HTR-8/SVneo (cell line): ENCODE measurements around the gene GALNT9.
"Not testable (repeated sequence)": the region's sequence is repeated elsewhere in the genome, so short reads cannot be mapped to it uniquely, and the experiment has no call there.

Experiments
- DNase-seq: peaks from one replicate; pipeline ENCODE4 v3.0.0; 2011; ENCODE audit warnings: low spot score, mixed read lengths; ENCODE audit not compliant: insufficient read length
- FAIRE-seq: peaks from 2 replicates; lab custom pipeline; 2011; peaks lifted over from hg19 to GRCh38; lab: Jason Lieb, UNC

Gene GALNT9

GRCh38 chr12:132243596-132244310, 85.6 kb downstream of the GALNT9 start:
- DNase-seq (no peak), FAIRE-seq (no peak)

GRCh38 chr12:132243171-132243570, 86.2 kb downstream of the GALNT9 start:
- DNase-seq, FAIRE-seq: not testable (repeated sequence)

DNA sequence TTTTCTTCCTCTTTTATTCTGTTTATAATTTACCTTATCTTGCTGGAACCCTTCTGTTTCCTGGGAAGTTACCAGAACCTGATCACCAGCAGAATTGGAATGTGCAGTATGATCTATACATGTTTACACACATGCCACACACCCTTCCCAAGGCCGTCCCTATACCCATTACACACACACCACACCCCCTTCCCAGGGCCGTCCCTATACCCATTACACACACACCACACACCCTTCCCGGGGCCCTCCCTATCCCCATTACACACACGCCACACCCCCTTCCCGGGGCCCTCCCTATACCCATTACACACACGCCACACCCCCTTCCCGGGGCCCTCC, 88.8 kb downstream of the GALNT9 start:
- not testable (repeated sequence) for FAIRE-seq, DNase-seq

DNA sequence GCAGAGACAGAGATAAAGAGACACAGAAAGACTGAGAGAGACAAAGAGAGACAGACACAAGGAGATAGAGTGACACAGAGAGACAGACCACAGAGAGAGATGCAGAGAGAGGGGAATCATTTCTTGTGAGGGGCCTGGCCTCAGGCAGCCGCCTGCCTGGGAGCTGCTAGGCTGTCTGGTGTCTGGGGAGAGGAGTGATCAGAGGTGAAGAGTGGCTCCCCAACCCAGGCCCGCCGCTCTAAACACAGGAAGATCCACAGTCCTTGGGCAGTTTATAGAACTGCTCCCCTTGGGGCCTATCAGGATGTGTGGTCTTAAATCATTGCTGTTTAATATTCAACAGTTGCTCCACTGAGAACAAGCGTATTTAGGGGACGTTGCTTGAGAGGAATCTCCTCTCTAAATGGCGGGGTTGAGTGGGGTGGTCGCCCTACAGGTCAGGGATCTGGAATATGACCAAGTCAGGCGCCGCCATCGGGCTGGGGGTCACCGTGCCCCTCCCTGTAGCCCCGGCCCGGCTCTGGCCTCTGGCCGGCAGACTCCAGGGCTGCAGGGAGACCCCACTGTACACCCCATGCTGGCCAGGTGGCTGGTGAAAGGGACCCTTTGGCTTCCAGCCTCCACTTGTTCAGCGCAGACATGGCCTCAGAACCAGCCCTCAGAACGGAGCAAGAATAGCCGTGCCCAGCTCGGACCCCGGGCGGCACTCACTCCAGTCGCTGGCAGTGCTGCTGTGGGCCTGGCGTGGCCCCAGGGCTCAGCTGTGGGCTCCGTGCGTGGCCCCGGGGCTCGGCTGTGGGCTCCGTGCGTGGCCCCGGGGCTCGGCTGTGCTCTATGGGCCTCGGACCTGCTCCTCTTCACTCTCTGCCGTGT, 89.4 kb downstream of the GALNT9 start:
- FAIRE-seq = no peak
- DNase-seq = no peak

DNA sequence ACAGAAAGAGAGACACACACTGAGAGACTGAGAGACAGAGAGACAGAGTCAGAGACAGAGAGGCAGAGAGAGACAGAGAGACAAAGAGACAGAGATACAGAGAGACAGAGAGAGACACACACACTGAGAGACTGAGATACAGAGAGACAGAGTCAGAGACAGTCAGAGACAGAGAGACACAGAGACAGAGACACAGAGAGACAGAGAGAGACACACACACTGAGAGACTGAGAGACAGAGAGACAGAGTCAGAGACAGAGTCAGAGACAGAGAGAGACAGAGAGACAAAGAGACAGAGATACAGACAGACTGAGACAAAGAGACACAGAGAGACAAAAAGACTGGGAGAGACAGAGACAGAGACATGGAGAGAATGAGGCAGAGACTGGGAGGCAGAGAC, 90.0 kb downstream of the GALNT9 start:
- DNase-seq = no peak
- no peak for FAIRE-seq

DNA sequence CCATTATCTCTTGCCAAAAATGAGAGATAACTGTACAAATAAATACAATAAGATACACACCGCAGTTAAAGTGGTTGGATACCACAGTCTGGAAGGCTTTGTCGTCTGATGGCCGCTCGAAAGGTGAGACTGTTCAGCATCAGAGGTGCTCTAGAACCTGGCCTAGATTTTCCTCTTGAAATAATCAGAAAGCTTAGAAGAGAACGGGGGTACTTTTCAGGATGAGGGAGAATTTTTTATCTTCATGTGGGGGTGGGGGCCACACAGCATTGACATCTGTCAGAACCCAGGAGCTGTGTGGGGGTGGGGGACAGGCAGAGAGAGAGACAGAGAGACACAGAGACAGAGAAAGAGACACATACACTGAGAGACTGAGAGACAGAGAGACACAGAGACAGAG, 90.5 kb downstream of the GALNT9 start:
- no peak for DNase-seq
- no peak for FAIRE-seq

- FAIRE-seq (no peak), DNase-seq (no peak)
These were observed 90.9 kb downstream of the GALNT9 start for GRCh38 chr12:132238488-132238854.

GRCh38 chr12:132237772-132238487, 91.5 kb downstream of the GALNT9 start:
- FAIRE-seq = no peak

GRCh38 chr12:132236930-132237771, 92.2 kb downstream of the GALNT9 start:
- peak; percentile 48 for FAIRE-seq
- no peak for DNase-seq

More at GRCh38 chr12:132237772-132238487, 91.5 kb downstream of the GALNT9 start:
- no peak for DNase-seq

DNA sequence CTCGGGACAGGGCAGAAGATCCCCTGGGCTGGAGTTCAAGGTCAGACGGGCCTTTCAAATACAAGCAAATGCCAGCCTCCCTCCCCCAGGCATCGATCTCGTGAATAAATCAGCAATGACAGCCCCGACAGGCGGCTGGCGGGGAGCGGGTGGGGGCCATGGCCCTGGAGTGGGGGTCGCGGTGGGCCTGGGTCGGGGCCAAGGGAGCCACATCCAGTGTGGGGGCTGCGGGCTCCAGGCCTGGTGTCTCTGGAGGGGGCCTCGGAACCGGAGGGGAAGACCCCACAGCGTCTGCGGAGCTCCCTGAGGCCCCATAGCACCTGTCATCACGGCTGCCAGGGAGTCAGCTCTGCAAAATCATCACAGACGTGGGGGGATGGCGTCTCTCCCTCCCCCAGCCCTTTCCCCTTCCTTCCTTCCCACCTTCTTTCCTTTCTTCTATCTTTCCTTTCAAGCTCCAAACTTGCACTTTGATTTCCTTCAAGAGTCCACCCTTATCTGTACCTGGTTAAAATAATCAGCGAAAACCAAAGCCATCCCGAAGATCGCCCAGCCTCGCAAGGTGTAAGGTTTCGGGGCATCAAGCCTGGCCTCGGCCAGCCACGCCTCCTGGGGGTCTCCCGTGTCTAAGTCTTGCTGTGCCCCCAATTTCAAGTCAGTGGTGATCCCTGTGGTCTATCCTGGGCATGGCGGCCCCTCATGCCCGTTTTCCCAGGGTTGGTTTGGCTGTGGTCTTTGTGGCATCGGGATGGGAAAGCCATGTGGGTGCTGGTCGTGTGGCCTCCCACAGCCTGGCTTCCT, 93.1 kb downstream of the GALNT9 start:
- DNase-seq = no peak
- no peak for FAIRE-seq

GRCh38 chr12:132235116-132235820, 94.1 kb downstream of the GALNT9 start:
- FAIRE-seq = no peak

DNA sequence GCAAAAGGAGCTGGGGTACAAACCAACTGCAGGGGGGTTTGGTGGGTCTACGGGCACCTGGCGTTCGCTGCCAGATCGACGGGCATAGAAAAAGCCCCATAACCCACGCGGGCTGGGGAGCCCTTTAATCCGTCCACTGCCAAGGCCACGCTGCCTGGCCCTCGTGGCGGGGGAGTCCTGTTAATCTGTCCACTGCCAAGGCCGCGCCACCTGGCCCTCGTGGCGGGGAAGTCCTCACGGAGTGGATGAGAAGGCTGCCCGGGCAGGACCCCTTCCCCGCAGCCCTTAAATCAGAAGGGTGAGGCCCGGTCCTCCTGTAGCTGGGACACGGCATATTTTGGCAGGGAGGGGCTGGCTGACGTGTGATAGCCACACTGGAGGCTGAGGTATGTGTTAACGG, 99.0 kb downstream of the GALNT9 start:
- DNase-seq (no peak), FAIRE-seq (no peak)

More at GRCh38 chr12:132235116-132235820, 94.1 kb downstream of the GALNT9 start:
- DNase-seq = no peak

GRCh38 chr12:132229926-132230325, 99.5 kb downstream of the GALNT9 start:
- FAIRE-seq = no peak
- DNase-seq = no peak

GRCh38 chr12:132229193-132229760, 100.1 kb downstream of the GALNT9 start:
- no peak for FAIRE-seq
- no peak for DNase-seq

DNA sequence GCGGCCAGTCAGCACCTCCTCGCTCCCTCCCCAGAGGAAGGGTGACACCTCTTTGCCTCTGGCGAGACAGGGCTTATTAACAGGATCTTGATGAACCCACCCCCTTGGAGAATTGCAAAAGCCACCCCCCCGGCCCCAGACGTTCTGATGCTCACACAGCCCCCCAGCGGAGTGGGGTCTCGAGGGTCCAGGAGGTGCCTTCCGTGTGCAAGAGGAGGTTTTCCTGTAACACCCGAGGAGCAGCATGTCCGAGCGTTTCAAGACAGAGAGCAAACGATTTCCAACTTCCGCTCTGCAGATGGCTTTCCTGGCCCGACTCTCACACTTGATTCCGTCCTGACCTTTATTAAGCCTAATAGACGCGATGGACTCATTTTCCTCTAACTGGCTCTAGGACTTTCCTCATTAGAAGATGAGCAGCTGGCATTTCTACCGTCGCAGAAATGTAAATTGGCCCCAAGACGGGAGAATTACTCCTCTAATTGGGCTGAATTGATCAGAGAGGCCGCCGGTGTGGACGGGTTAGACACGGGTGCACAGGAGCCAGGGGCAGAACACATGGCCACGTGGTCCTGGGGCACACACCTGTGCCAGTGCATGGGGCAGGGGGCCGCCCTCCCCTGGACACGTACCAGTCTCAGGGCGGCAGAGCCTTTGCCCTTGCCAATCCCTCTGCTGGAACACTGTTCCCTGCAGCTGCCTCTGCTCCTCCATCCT, 100.8 kb downstream of the GALNT9 start:
- FAIRE-seq = no peak
- no peak for DNase-seq

DNA sequence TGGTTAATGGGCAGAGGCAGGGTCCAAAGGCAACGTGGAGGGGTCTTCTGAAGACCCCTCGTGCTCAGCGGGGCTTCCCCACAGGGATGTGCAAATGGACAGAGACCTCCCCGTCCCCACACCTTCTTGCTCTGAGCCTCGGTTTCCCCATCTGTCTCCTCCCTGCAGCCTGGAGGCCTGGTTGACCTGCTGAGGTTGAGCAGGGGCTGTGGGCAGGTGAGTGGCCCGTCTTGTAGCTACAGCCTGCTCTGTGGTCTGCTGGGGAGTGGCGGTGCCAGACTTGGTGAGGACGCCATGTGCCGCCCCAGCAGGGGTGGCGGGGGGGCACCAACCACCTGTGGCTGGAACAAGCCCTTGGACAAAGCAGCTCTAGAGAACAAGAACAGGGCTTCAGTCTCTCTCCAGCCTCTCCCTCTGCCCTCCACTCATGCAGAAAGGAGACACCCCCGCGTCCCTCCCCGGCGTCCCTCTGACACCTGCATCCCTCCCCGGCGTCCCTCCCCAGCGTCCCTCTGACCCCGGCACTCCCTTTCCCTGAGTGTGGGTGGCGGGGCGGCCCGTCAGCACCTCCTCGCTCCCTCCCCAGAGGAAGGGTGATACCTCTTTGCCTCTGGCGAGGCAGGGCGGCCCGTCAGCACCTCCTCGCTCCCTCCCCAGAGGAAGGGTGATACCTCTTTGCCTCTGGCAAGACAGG, 101.5 kb downstream of the GALNT9 start:
- no peak for DNase-seq
- FAIRE-seq = no peak

GRCh38 chr12:132227118-132227517, 102.3 kb downstream of the GALNT9 start:
- DNase-seq = no peak
- no peak for FAIRE-seq
